ENCODE measurements around the gene LMOD2.
"Not testable (repeated sequence)": the region's sequence is repeated elsewhere in the genome, so short reads cannot be mapped to it uniquely, and the experiment has no call there.

LMOD2 gene

GRCh38 chr7:123655614-123656013 is at the start of gene LMOD2:
Gene LMOD2 (plus strand): TSS chr7:123655866. CDS start chr7:123655964, 98 bp downstream.
- no peak for DNase-seq (ENCODE audit: low spot score)

- DNase-seq (ENCODE audit: low spot score): no peak
Observed at GRCh38 chr7:123607423-123607975, 48.2 kb upstream of the LMOD2 start.

- DNase-seq (ENCODE audit: low spot score): no peak
Observed at GRCh38 chr7:123608991-123609882, 46.4 kb upstream of the LMOD2 start.

GRCh38 chr7:123609883-123610239 is 45.8 kb upstream of the LMOD2 start:
- DNase-seq (ENCODE audit: low spot score): no peak

- no peak for DNase-seq (ENCODE audit: low spot score)
Observed at GRCh38 chr7:123612024-123612423, 43.6 kb upstream of the LMOD2 start.

- DNase-seq (ENCODE audit: low spot score): no peak
Observed at GRCh38 chr7:123615344-123615743, 40.3 kb upstream of the LMOD2 start.

- no peak for DNase-seq (ENCODE audit: low spot score)
Observed at GRCh38 chr7:123616223-123616622, 39.4 kb upstream of the LMOD2 start.

GRCh38 chr7:123621707-123622106 is 34.0 kb upstream of the LMOD2 start:
- DNase-seq (ENCODE audit: low spot score): no peak

GRCh38 chr7:123622660-123623386 is 32.8 kb upstream of the LMOD2 start:
- DNase-seq (ENCODE audit: low spot score): no peak

GRCh38 chr7:123624527-123625183 is 31.0 kb upstream of the LMOD2 start:
- peak; percentile 56 for DNase-seq (ENCODE audit: low spot score)

GRCh38 chr7:123625254-123625653 is 30.4 kb upstream of the LMOD2 start:
- no peak for DNase-seq (ENCODE audit: low spot score)

- no peak for DNase-seq (ENCODE audit: low spot score)
Observed at GRCh38 chr7:123627851-123628250, 27.8 kb upstream of the LMOD2 start.

GRCh38 chr7:123628829-123629228 is 26.8 kb upstream of the LMOD2 start:
- no peak for DNase-seq (ENCODE audit: low spot score)

- DNase-seq (ENCODE audit: low spot score): no peak
Observed at GRCh38 chr7:123629281-123629680, 26.4 kb upstream of the LMOD2 start.

GRCh38 chr7:123632808-123633207 is 22.9 kb upstream of the LMOD2 start:
- no peak for DNase-seq (ENCODE audit: low spot score)

GRCh38 chr7:123633553-123633952 is 22.1 kb upstream of the LMOD2 start:
- DNase-seq (ENCODE audit: low spot score): no peak

- DNase-seq (ENCODE audit: low spot score): not testable (repeated sequence)
Observed at GRCh38 chr7:123634011-123634573, 21.6 kb upstream of the LMOD2 start.

- no peak for DNase-seq (ENCODE audit: low spot score)
Observed at GRCh38 chr7:123635551-123636359, 19.9 kb upstream of the LMOD2 start.

- DNase-seq (ENCODE audit: low spot score): no peak
Observed at GRCh38 chr7:123637203-123637602, 18.5 kb upstream of the LMOD2 start.

- no peak for DNase-seq (ENCODE audit: low spot score)
Observed at GRCh38 chr7:123637878-123638277, 17.8 kb upstream of the LMOD2 start.

GRCh38 chr7:123639631-123640030 is 16.0 kb upstream of the LMOD2 start:
- no peak for DNase-seq (ENCODE audit: low spot score)
